GM19023 (cell line): ENCODE results near the gene FAM120AOS.

ENCODE experiments used
- ATAC-seq: cut with Tn5 transposase; IDR thresholded peaks from one replicate; pipeline ENCODE4 v1.9.1; 2021; ENCODE audit warnings: mild to moderate bottlenecking, moderate library complexity; ENCODE audit not compliant: unreplicated experiment

FAM120AOS gene

GRCh38 chr9:93453047-93453914 lies at the start of gene FAM120AOS:
TSS of gene FAM120AOS (minus strand) at chr9:93453581. CDS start at chr9:93452709, 872 bp downstream.
- peak; percentile 58 for ATAC-seq

GRCh38 chr9:93501406-93501805 lies 48.0 kb upstream of the FAM120AOS start:
- ATAC-seq: no peak

GRCh38 chr9:93500571-93501298 lies 47.4 kb upstream of the FAM120AOS start:
- ATAC-seq: no peak

- ATAC-seq: no peak
Measured at GRCh38 chr9:93496285-93496684, 42.9 kb upstream of the FAM120AOS start.

- no peak for ATAC-seq
Measured at GRCh38 chr9:93493949-93494348, 40.6 kb upstream of the FAM120AOS start.

GRCh38 chr9:93492327-93492726 lies 38.9 kb upstream of the FAM120AOS start:
- ATAC-seq: no peak

GRCh38 chr9:93491593-93492232 lies 38.3 kb upstream of the FAM120AOS start:
- ATAC-seq: no peak

- no peak for ATAC-seq
Measured at GRCh38 chr9:93488244-93488643, 34.9 kb upstream of the FAM120AOS start.

GRCh38 chr9:93486268-93486667 lies 32.9 kb upstream of the FAM120AOS start:
- no peak for ATAC-seq

- ATAC-seq: no peak
Measured at GRCh38 chr9:93483497-93483896, 30.1 kb upstream of the FAM120AOS start.

- ATAC-seq: no peak
Measured at GRCh38 chr9:93480728-93481324, 27.4 kb upstream of the FAM120AOS start.

GRCh38 chr9:93480262-93480661 lies 26.9 kb upstream of the FAM120AOS start:
- no peak for ATAC-seq

GRCh38 chr9:93479726-93480125 lies 26.3 kb upstream of the FAM120AOS start:
- ATAC-seq: no peak

GRCh38 chr9:93477397-93477796 lies 24.0 kb upstream of the FAM120AOS start:
- no peak for ATAC-seq

- no peak for ATAC-seq
Measured at GRCh38 chr9:93476924-93477323, 23.5 kb upstream of the FAM120AOS start.

- ATAC-seq: no peak
Measured at GRCh38 chr9:93475856-93476255, 22.5 kb upstream of the FAM120AOS start.

- ATAC-seq: no peak
Measured at GRCh38 chr9:93475108-93475507, 21.7 kb upstream of the FAM120AOS start.

GRCh38 chr9:93473411-93473810 lies 20.0 kb upstream of the FAM120AOS start:
- no peak for ATAC-seq

- no peak for ATAC-seq
Measured at GRCh38 chr9:93471124-93471523, 17.7 kb upstream of the FAM120AOS start.

GRCh38 chr9:93470391-93470790 lies 17.0 kb upstream of the FAM120AOS start:
- ATAC-seq: no peak

- ATAC-seq: no peak
Measured at GRCh38 chr9:93468763-93469456, 15.5 kb upstream of the FAM120AOS start.
